GM11168 (cell line): ENCODE data around the gene HNRNPH2.

Experiments used
- in situ Hi-C: fragments of 300-500 bp; cut with MboI; formaldehyde crosslinking; loops from one replicate; pipeline ENCODE4 v1.12.0; 2022; ENCODE audit warnings: low sequenced_read_pairs; ENCODE audit not compliant: unreplicated experiment

HNRNPH2 gene, protein sequence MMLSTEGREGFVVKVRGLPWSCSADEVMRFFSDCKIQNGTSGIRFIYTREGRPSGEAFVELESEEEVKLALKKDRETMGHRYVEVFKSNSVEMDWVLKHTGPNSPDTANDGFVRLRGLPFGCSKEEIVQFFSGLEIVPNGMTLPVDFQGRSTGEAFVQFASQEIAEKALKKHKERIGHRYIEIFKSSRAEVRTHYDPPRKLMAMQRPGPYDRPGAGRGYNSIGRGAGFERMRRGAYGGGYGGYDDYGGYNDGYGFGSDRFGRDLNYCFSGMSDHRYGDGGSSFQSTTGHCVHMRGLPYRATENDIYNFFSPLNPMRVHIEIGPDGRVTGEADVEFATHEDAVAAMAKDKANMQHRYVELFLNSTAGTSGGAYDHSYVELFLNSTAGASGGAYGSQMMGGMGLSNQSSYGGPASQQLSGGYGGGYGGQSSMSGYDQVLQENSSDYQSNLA

GRCh38 chrX:101407748-101408531, at the start of gene HNRNPH2, which contains the start of gene GLA:
HNRNPH2 (plus strand) TSS chrX:101408222; CDS start chrX:101411989, 3,767 bp downstream.
GLA (minus strand) TSS chrX:101407925; CDS start chrX:101407903, 22 bp downstream.
- in situ Hi-C loops = no loop called here

DNA sequence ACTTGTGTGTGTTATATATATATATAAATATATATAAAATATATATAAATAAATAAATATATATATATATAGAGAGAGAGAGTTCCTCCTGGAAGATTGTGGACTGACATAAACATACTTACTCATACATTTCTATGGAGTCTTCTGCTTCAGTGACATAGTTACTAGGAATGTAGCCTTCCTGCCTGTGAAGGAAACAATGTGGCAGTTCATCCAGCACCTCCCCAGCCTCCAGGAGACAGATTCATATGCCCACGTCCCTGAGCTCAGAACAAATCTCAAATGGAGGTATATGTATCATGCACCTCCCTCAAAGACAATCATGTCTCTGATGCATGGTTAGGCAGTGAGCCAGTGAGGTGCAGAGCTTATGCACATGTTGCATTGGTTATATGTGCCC, 48.1 kb upstream of the HNRNPH2 start:
- in situ Hi-C loops = no loop called here

- in situ Hi-C loops = no loop called here
These were observed 47.6 kb upstream of the HNRNPH2 start for GRCh38 chrX:101360390-101360789.

- in situ Hi-C loops = no loop called here
These were observed 45.9 kb upstream of the HNRNPH2 start for GRCh38 chrX:101362116-101362515.

DNA sequence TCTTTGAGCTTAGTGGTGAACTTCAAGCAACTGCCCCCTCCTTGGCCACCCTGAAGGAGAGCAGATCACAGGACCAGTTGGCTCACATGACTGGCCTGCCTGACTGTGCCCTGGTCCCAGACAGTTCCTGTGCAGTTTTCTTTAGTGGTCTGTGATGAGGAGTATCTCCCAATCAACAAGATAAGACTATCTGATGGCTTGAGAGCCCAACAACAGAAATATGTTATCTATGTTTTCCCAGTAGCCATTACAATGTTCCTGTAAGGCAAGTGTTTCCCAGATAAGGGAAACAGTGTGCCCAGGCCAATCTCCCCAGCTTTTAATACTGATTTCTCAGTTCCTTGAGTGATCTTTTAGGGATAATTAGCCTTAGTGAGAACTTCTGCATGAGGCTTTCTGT, 45.3 kb upstream of the HNRNPH2 start:
- in situ Hi-C loops = no loop called here

GRCh38 chrX:101365301-101365795, 42.7 kb upstream of the HNRNPH2 start:
- in situ Hi-C loops = no loop called here

- in situ Hi-C loops = no loop called here
These were observed 39.2 kb upstream of the HNRNPH2 start for GRCh38 chrX:101368800-101369199.

- in situ Hi-C loops = no loop called here
These were observed 38.3 kb upstream of the HNRNPH2 start for GRCh38 chrX:101369687-101370086.

DNA sequence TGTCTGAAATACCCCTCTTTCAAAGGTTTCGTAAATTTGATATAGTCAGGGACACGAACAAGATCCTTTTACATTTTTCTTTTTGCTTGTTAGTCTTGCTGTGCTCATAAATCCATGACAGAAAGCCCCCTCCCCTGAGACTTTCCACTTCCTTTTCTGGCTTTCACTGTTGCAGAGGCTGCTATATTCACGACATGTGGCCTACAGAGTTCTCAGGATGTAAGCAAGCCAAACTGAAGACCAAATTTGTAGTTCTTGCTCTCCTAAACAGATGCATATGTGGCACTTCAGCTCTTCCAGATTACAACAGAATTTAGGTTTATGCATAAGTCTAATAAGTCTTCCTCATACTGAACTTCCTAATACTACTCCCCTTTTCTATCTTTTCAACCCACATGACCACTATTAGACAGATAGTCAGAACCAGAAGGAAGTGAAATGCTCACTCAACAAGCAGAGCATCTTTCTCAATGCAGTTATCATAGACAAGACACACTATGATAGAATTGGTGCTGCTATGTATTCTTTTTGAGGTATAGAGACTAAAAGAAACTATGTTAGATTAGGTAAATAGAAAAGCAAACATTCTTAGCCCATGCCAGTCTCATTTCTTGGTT, 37.0 kb upstream of the HNRNPH2 start:
- in situ Hi-C loops = no loop called here

DNA sequence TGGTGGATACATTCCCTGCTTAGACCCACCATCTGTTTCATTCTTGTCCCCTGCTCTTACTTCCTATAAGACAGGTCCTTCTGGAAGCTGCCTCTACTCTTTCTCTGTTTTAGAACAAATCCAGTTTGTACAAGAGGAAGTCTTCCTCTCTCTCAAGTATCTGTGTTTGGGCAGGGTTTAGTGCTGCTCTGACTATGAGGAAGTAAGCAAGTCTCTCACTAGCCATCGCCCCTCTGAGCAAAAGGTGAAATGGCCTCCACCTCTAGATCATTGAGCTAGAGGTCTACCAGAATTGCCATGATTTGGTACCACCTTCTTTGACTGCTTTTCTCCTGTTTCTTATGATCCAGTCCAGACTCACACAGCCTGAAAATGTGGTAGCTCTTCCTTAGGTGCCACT, 30.5 kb upstream of the HNRNPH2 start:
- in situ Hi-C loops = no loop called here

DNA sequence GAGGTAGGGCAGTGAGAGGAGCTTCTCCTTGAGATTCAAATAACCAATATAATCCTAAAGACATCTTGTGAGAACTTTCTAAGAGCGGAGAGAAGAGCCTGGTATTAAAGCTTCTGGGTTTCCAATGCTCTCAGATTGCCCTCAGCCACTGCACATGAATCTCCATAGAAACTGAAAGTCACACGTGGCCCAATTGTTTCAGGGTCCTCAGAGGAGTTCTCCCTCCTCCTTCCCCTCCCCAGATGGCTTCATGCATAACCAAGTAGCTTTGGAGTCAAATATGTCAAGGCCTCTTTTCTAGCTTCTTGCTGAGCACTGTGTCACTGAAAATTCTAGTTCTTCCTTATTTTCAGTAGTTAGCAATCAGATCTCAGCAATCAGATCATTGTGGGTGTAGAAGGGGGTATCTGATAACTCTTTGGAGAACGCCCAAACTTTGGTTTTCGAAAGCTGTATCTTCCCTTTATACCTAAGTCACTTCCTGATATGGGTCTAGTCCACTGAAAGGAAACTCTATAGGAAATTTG, 24.3 kb upstream of the HNRNPH2 start:
- in situ Hi-C loops = no loop called here

- in situ Hi-C loops = no loop called here
These were observed 22.9 kb upstream of the HNRNPH2 start for GRCh38 chrX:101385026-101385684.

DNA sequence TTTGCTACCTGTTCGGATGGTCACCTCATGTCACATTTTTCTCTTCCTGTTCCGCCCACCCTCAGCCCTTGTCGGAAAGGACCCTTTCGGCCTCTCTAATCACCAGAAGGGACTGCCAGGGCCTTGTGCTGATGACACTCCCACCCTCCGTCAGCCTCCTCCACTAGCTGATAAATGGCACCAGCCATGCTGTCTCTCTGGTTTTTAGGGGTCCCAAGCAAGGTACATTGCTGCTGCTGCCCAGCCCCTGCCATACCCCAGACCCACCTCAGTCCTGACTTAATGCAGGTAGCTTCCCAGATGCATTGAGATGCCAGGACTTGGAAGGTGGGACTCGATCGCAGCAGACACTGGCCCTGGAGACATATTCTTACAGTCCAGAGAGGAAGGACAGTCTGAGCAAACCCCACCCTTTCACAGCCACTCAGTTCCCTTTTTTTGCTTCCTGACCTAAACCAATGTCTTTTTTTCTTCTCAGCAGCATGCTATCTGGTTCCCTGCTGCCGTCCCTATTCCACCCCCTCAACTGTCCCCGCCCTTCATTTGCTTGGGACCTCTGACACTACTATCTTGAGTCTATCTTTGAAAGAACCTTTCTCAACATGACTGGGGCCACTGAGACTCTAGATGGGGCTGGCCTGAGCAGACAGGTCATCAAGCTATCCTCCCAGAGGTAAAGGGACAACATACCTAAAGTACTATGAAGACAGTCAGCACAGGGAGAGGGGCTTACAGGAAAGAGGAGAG, 22.1 kb upstream of the HNRNPH2 start, which contains the start of gene BTK:
Gene BTK (minus strand): TSS at position 397 of the 747 bp plus-strand sequence. CDS start 10,907 bp downstream, outside the sequence.
- in situ Hi-C loops = no loop called here

DNA sequence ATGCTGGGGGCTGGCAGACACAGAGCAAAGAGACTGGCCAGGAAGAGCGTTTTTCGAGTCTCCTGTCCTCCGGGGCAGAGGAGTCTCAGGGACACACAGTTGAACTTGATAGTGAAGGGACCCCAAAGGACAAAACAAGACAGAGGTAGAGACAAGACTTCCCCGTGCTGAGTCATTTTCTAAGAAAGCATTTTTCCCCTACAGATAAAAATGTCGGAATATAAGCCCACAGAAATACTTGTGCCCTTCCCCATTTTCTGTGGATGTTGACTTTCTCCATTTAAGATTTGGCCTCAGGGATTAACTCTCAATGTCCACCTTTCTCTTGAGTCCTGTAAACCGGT, 21.5 kb upstream of the HNRNPH2 start:
- in situ Hi-C loops = no loop called here

DNA sequence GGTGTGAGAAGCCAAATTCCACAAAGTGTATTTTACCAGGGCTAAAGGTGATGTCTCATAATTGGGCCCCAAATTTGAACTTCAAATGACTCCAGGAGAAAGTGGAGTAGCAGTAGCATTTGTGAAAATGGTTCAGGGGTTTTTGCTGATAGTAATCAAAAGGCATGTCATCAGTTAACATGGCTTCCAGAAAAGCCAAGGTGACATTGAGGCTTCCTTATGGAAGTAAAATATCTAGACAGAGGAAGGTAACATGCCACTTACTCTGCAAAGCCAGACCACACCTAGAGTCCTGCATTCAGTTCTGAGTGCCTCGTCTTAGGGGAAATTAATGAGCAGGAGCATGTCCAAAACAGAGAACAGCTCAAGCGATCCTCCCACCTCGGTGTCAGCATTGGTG, 19.4 kb upstream of the HNRNPH2 start:
- in situ Hi-C loops = no loop called here

- in situ Hi-C loops = no loop called here
These were observed 17.1 kb upstream of the HNRNPH2 start, which contains the start of gene RPL36A for GRCh38 chrX:101390664-101391525. RPL36A (plus strand) TSS chrX:101391011; CDS start chrX:101391044, 33 bp downstream.

GRCh38 chrX:101391831-101392230, 16.2 kb upstream of the HNRNPH2 start:
- in situ Hi-C loops = no loop called here
